GM12878 (cell line): ENCODE measurements around the gene AGFG1. TPM values are rescaled to one million over a fixed set of nuclear protein-coding genes. Genes with fewer than 3 reads are reported as not detected.

ENCODE experiments used
- ATAC-seq: fragments of 200-7000 bp; cut with Tn5 transposase; 3 replicates; pipeline ENCODE4 v1.9.1; 2020; ENCODE audit warnings: mild to moderate bottlenecking, moderate library complexity
- BruUV-seq: library from RNA; stranded (reverse); fragments of 400-500 nt; replicated peaks from 2 replicates; lab custom pipeline; 2021; lab: Mats Ljungman, UMichigan
- CTCF ChIA-PET: fragments of 300-600 bp; sonication (Branson Sonifier 250); formaldehyde crosslinking; extraction: SDS; loops from one replicate; lab custom pipeline; 2021; ENCODE audit warnings: inconsistent platforms; lab: Yijun Ruan, JAX
- POLR2A ChIA-PET: fragments of 350-600 bp; formaldehyde crosslinking; extraction: SDS; loops from one replicate; lab custom pipeline; 2021; ENCODE audit warnings: inconsistent platforms; lab: Charles Lee
- RAD21 ChIA-PET: fragments of 300-600 bp; sonication (Branson Sonifier 250); formaldehyde crosslinking; loops from one replicate; lab custom pipeline; 2023; ENCODE audit warnings: antibody characterized with exemption; ENCODE audit not compliant: unreplicated experiment; lab: Charles Lee
- SMC1A ChIA-PET: fragments of 300-600 bp; sonication (Branson Sonifier 250); formaldehyde crosslinking; loops from one replicate; lab custom pipeline; 2023; ENCODE audit not compliant: unreplicated experiment, uncharacterized antibody; lab: Charles Lee
- DNase-seq: peaks from one replicate; pipeline ENCODE4 v3.0.0-alpha.2; 2011; ENCODE audit warnings: low read depth, low spot score
- FAIRE-seq: peaks from 3 replicates; lab custom pipeline; 2011; peaks lifted over from hg19 to GRCh38; lab: Jason Lieb, UNC
- H2AFZ ChIP-seq: 2 replicates; pipeline ENCODE4 v1.6.0; 2011; ENCODE audit warnings: low read depth, low read length, control low read depth; ENCODE audit not compliant: control insufficient read depth
- H3K27ac ChIP-seq: 2 replicates; pipeline ENCODE4 v1.5.1; 2011; ENCODE audit warnings: control low read depth; ENCODE audit not compliant: control insufficient read depth, insufficient read depth
- H3K27me3 ChIP-seq, 2 experiments: replicated peaks in 1 of 2; 2 replicates each; pipeline versions ENCODE4 v1.6.0 to v1.6.1; 2011; ENCODE audit warnings: low read length in 1 of 2; ENCODE audit not compliant: control insufficient read depth in 2 of 2, insufficient read depth in 2 of 2
- H3K36me3 ChIP-seq, 2 experiments: 2 replicates each; pipeline ENCODE4 v1.5.1; 2011; ENCODE audit warnings: low read length in 1 of 2; ENCODE audit not compliant: control insufficient read depth in 2 of 2, insufficient read depth in 2 of 2
- H3K4me1 ChIP-seq: 2 replicates; pipeline ENCODE4 v1.6.1; 2011; ENCODE audit warnings: mild to moderate bottlenecking, low read length, moderate library complexity, mixed read lengths; ENCODE audit not compliant: control insufficient read depth, insufficient read depth
- H3K4me2 ChIP-seq: 2 replicates; pipeline ENCODE4 v1.6.0; 2011; ENCODE audit warnings: control low read depth; ENCODE audit not compliant: control insufficient read depth, insufficient read depth
- H3K4me3 ChIP-seq: fragments of 200-600 bp; sonication (generic); 2 replicates; pipeline ENCODE4 v1.5.1; 2016
- H3K79me2 ChIP-seq: 2 replicates; pipeline ENCODE4 v1.6.0; 2011; ENCODE audit warnings: low read length; ENCODE audit not compliant: control insufficient read depth, insufficient read depth
- H3K9ac ChIP-seq: 2 replicates; pipeline ENCODE4 v1.8.0; 2011; ENCODE audit warnings: low read length, control low read depth, mixed read lengths; ENCODE audit not compliant: control insufficient read depth, insufficient read depth
- H3K9me3 ChIP-seq: replicated peaks from 3 replicates; pipeline ENCODE4 v1.5.1; 2011; ENCODE audit warnings: mild to moderate bottlenecking, low read length; ENCODE audit not compliant: control insufficient read depth, insufficient read depth
- H4K20me1 ChIP-seq: 2 replicates; pipeline ENCODE4 v1.6.0; 2011; ENCODE audit not compliant: control insufficient read depth, insufficient read depth
- BACH1 ChIP-seq: fragments of 450-650 bp; IDR thresholded peaks from 2 replicates; pipeline ENCODE4 v1.6.1; 2017; ENCODE audit warnings: mild to moderate bottlenecking, borderline replicate concordance
- CEBPB ChIP-seq, 2 experiments: fragments of 150-350 bp in 1 of 2; IDR thresholded peaks; 2 replicates each; pipeline ENCODE4 v1.6.1; 2012 to 2014; ENCODE audit warnings: low read depth in 2 of 2, low read length in 2 of 2, borderline replicate concordance in 1 of 2, inconsistent platforms in 1 of 2
- ELK1 ChIP-seq: IDR thresholded peaks from 2 replicates; pipeline ENCODE4 v1.6.1; 2012; ENCODE audit warnings: low read depth, low read length, improper control_type of control experiment
- ETV6 ChIP-seq, 2 experiments: fragments of 450-650 bp in 1 of 2; IDR thresholded peaks in 1 of 2; conservative IDR thresholded peaks in 1 of 2; 2 replicates each; pipeline ENCODE4 v1.6.1; 2014; ENCODE audit warnings: antibody characterized with exemption in 1 of 2, borderline replicate concordance in 1 of 2, low read depth in 1 of 2, mild to moderate bottlenecking in 1 of 2, moderate library complexity in 1 of 2
- GABPA ChIP-seq: IDR thresholded peaks from 2 replicates; pipeline ENCODE4 v1.6.1; 2014; ENCODE audit warnings: antibody characterized with exemption, low read depth, mild to moderate bottlenecking, inconsistent platforms
- IKZF1 ChIP-seq: fragments of 450-650 bp; conservative IDR thresholded peaks from 2 replicates; pipeline ENCODE4 v1.6.1; 2017; ENCODE audit warnings: antibody characterized with exemption, mild to moderate bottlenecking
- IKZF2 ChIP-seq, 2 experiments: fragments of 450-650 bp; IDR thresholded peaks; 2 replicates each; pipeline ENCODE4 v1.6.1; 2017; ENCODE audit warnings: mild to moderate bottlenecking in 2 of 2, moderate library complexity in 2 of 2
- JUNB ChIP-seq: IDR thresholded peaks from 2 replicates; pipeline ENCODE4 v1.6.1; 2016; ENCODE audit warnings: antibody characterized with exemption, mild to moderate bottlenecking
- MTA3 ChIP-seq: IDR thresholded peaks from 2 replicates; pipeline ENCODE4 v1.6.1; 2012; ENCODE audit warnings: low read length, inconsistent platforms, borderline replicate concordance
- NFYA ChIP-seq: IDR thresholded peaks from 2 replicates; pipeline ENCODE4 v1.6.1; 2011; ENCODE audit warnings: low read depth, mild to moderate bottlenecking, low read length, improper control_type of control experiment, borderline replicate concordance
- PAX8 ChIP-seq: fragments of 450-650 bp; IDR thresholded peaks from 2 replicates; pipeline ENCODE4 v1.6.1; 2017; ENCODE audit warnings: mild to moderate bottlenecking, moderate library complexity
- POLR2A ChIP-seq: IDR thresholded peaks from 2 replicates; pipeline ENCODE4 v1.6.1; 2011; ENCODE audit warnings: low read depth, mild to moderate bottlenecking, low read length
- POLR2AphosphoS5 ChIP-seq: IDR thresholded peaks from 2 replicates; pipeline ENCODE4 v1.6.1; 2011; ENCODE audit warnings: mild to moderate bottlenecking, low read length, inconsistent platforms
- RELA ChIP-seq: fragments of 450-650 bp; IDR thresholded peaks from 2 replicates; pipeline ENCODE4 v1.8.0; 2014; ENCODE audit warnings: borderline replicate concordance; ENCODE audit not compliant: partially characterized antibody
- RELB ChIP-seq: fragments of 450-650 bp; IDR thresholded peaks from 2 replicates; pipeline ENCODE4 v1.6.1; 2017; ENCODE audit warnings: low read depth, mild to moderate bottlenecking, moderate library complexity
- RUNX3 ChIP-seq: IDR thresholded peaks from 2 replicates; pipeline ENCODE4 v1.6.1; 2012; ENCODE audit warnings: low read length, inconsistent platforms
- SMC3 ChIP-seq: IDR thresholded peaks from 2 replicates; pipeline ENCODE4 v1.6.1; 2011; ENCODE audit warnings: low read length, improper control_type of control experiment, borderline replicate concordance
- SREBF2 ChIP-seq: IDR thresholded peaks from 2 replicates; pipeline ENCODE4 v1.6.1; 2012; ENCODE audit warnings: mild to moderate bottlenecking, low read length
- TAF1 ChIP-seq: IDR thresholded peaks from 2 replicates; pipeline ENCODE4 v1.6.1; 2011; ENCODE audit warnings: mild to moderate bottlenecking, low read depth, low read length, borderline replicate concordance
- TBL1XR1 ChIP-seq: IDR thresholded peaks from 2 replicates; pipeline ENCODE4 v1.6.1; 2012; ENCODE audit warnings: low read depth, low read length, improper control_type of control experiment
- ZBED1 ChIP-seq: IDR thresholded peaks from 2 replicates; pipeline ENCODE4 v1.6.1; 2016; ENCODE audit warnings: borderline replicate concordance
- WGBS: methylation state at CpG from one replicate; pipeline ENCODE4 v1.1.6; 2016; ENCODE audit warnings: low lambda C conversion rate; ENCODE audit not compliant: insufficient replicate concordance, insufficient coverage; ENCODE audit errors: missing lambda C conversion rate; 5-methylcytosine and 5-hydroxymethylcytosine counted together
- in situ Hi-C: fragments of 300-500 bp; cut with MboI; formaldehyde crosslinking; loops from 9 replicates; pipeline ENCODE4 v1.14.3; 2018; ENCODE audit warnings: mixed read lengths
- intact Hi-C: fragments of 100-400 bp; cut with micrococcal nuclease; formaldehyde crosslinking; loops from one replicate; pipeline ENCODE4 v1.14.2; 2022; ENCODE audit not compliant: unreplicated experiment
- polyA plus RNA-seq, 11 experiments: library from polyadenylated mRNA; depleted of rRNA in 4 of 11; unstranded in 6 of 11; stranded (reverse) in 5 of 11; fragments of >200 nt; fragmentation: Nextera tagmentation in 4 of 11; fragmentation: Illumina TruSeq in 1 of 11; extraction: Ambion mirVana in 4 of 11; extraction: Trizol in 1 of 11; gene quantifications; 1 replicate in 1 of 11; 2 replicates in 10 of 11; pipeline versions ENCODE4 v1.2.1 to v1.2.3, GENCODE V29; 2011 to 2016; ENCODE audit warnings: inconsistent platforms in 2 of 11, missing spikeins in 2 of 11, low read depth in 1 of 11
- total RNA-seq, 4 experiments: library from RNA; depleted of rRNA in 3 of 4; stranded (reverse); fragments of >200 nt in 3 of 4; fragmentation: Illumina TruSeq in 1 of 4; extraction: Trizol in 1 of 4; gene quantifications; 2 replicates each; pipeline versions ENCODE4 v1.2.1 to v1.2.3, GENCODE V29; 2013 to 2021

Gene AGFG1
- total and polyA plus RNA-seq, 10 of the 15 experiments (the other 5 are each of a cell fraction or from before 2014, with no cell fraction given), result 7.3 to 243 (median 81.7) TPM

- TF ChIP-seq SMC3 (no peak), MTA3 (no peak), TAF1 (no peak), SREBF2 (no peak), NFYA (no peak), PAX8 (no peak), ZBED1 (no peak), POLR2A (no peak)
Measured at GRCh38 chr2:227480528-227480927, 8.6 kb downstream of the AGFG1 start (continued).

GRCh38 chr2:227482638-227483340 lies 10.8 kb downstream of the AGFG1 start:
- Histone ChIP-seq H2AFZ (no peak overlapping the region), H3K9me3 (peaks cover 3% of the 10 kb centered on the region; the same call in 2 of the 3 replicates), H3K4me1 (peaks cover 36% of the 10 kb centered on the region), H4K20me1 (no peaks in the 10 kb centered on the region), H3K4me2 (peak overlapping the region; percentile 84), H3K36me3 (no peaks in the 10 kb centered on the region; a peak in 1 of 4 replicates), H3K27me3 (no peaks in the 10 kb centered on the region), H3K9ac (no peak overlapping the region), H3K4me3 (no peak overlapping the region; the same call in none of the 2 replicates), H3K79me2 (peaks cover 99% of the 10 kb centered on the region), H3K27ac (peak overlapping the region; percentile 73)
- intact Hi-C loops (loop anchor here (5.0 kb wide), 2 partner anchors 55 to 375 kb away; no protein-coding TSS in a partner anchor), in situ Hi-C loops (loop anchor here (5.0 kb wide), 1 partner anchor 285 kb away; no protein-coding TSS in a partner anchor)
- ChIA-PET SMC1A (interaction anchor here (0.7 to 2.6 kb wide), 10 partner anchors 9 to 380 kb away, joined by 3 to 12 read pairs (median 3); no protein-coding TSS in a partner anchor), POLR2A (interaction anchor here (0.7 to 1.2 kb wide), 3 partner anchors 9 to 19 kb away, joined by 3 to 7 read pairs (median 4); no protein-coding TSS in a partner anchor), RAD21 (interaction anchor here (0.6 to 2.2 kb wide), 7 partner anchors 8 to 283 kb away, joined by 3 to 12 read pairs (median 4); no protein-coding TSS in a partner anchor), CTCF (interaction anchor here (1.0 to 4.3 kb wide), 6 partner anchors 9 to 283 kb away, joined by 3 to 54 read pairs (median 6); no protein-coding TSS in a partner anchor)
- DNase-seq, result no peak
- ATAC-seq, result peak; percentile 87
- WGBS, result 0% methylated on average over 1 of the region's 1 CpG
- FAIRE-seq, result peak; percentile 57
- BruUV-seq, result no TSS peak
- TF ChIP-seq RELA, result no peak
- no peak for TF ChIP-seq POLR2AphosphoS5
- TF ChIP-seq GABPA, result 0 out of 2 replicates have a peak, but pooled peaks have one; percentile 19
- 0 out of 4 replicates have a peak, but pooled peaks of 1 of the 2 experiments have one; percentile 18 for TF ChIP-seq ETV6 (conservative IDR thresholded peaks at IDR 0.05 in 1 of 2, IDR thresholded peaks at IDR 0.05 in 1 of 2; ENCODE audit: borderline replicate concordance in 1 of 2, low read depth in 1 of 2)
- no peak for TF ChIP-seq CEBPB (IDR thresholded peaks at IDR 0.05; ENCODE audit: borderline replicate concordance in 1 of 2, low read depth in 2 of 2, low read length in 2 of 2)
- no peak for TF ChIP-seq ELK1
- peak; percentile 54; the same call in 1 of the 2 replicates for TF ChIP-seq RELB
- TF ChIP-seq BACH1, result 0 out of 2 replicates have a peak, but pooled peaks have one; percentile 23
- TF ChIP-seq IKZF2 (IDR thresholded peaks at IDR 0.05), result peak; percentile 62 to 67; a peak in 3 of 4 replicates
- TF ChIP-seq RUNX3, result peak; percentile 94
- no peak; the same call in 1 of the 2 replicates for TF ChIP-seq TBL1XR1
- TF ChIP-seq ZBED1, result no peak
- no peak for TF ChIP-seq PAX8
- peak; percentile 62 for TF ChIP-seq IKZF1
- TF ChIP-seq JUNB, result peak; percentile 86
